Ovary (tissue), 9 donors: ENCODE measurements around the gene SLC39A8. TPM values are rescaled to one million over a fixed set of nuclear protein-coding genes. Genes with fewer than 3 reads are reported as not detected.
"Not testable (repeated sequence)": the region's sequence is repeated elsewhere in the genome, so short reads cannot be mapped to it uniquely, and the experiment has no call there.

Experiments used
- DNase-seq, 5 donors: peaks; one replicate each; pipeline ENCODE4 v3.0.0-alpha.2; 2019 to 2020
- H3K27ac ChIP-seq, 2 donors: fragments of 200-600 bp; one replicate each; pipeline versions ENCODE4 v1.5.1 to v1.8.0; 2019 to 2022
- H3K27me3 ChIP-seq: fragments of 200-600 bp; one replicate; pipeline ENCODE4 v1.8.0; 2022
- H3K36me3 ChIP-seq: fragments of 200-600 bp; sonication (generic); one replicate; pipeline ENCODE4 v1.5.1; 2019
- H3K4me1 ChIP-seq: one replicate; pipeline ENCODE4 v1.8.1; 2013; ENCODE audit warnings: mild to moderate bottlenecking, moderate library complexity; ENCODE audit not compliant: insufficient read depth
- H3K4me3 ChIP-seq: fragments of 200-600 bp; sonication (generic); one replicate; pipeline ENCODE4 v1.5.1; 2017
- H3K9me3 ChIP-seq, 2 donors: fragments of 200-600 bp in 1 of 2; sonication (generic) in 1 of 2; one replicate each; pipeline versions ENCODE4 v1.5.1 to v1.8.1; 2013 to 2019; ENCODE audit warnings: mild to moderate bottlenecking in 1 of 2, moderate library complexity in 1 of 2
- CTCF ChIP-seq, 3 donors: fragments of 450-650 bp in 2 of 3; fragments of 200-600 bp in 1 of 3; IDR thresholded peaks; one replicate each; pipeline versions ENCODE4 v1.5.1 to v1.8.0; 2016 to 2022; ENCODE audit warnings: antibody characterized with exemption in 3 of 3, mild to moderate bottlenecking in 1 of 3
- EP300 ChIP-seq: sonication (generic); formaldehyde crosslinking; IDR thresholded peaks from one replicate; pipeline ENCODE4 v1.6.1; 2017; ENCODE audit warnings: antibody characterized with exemption
- POLR2A ChIP-seq: fragments of 450-650 bp; IDR thresholded peaks from one replicate; pipeline ENCODE4 v1.6.1; 2017; ENCODE audit warnings: antibody characterized with exemption, mild to moderate bottlenecking, moderate library complexity
- WGBS, 3 donors: extraction: QIAGEN DNeasy Blood & Tissue Kit in 1 of 3; methylation state at CpG; one replicate each; pipeline versions ENCODE4 v1.1.5 to v1.1.7; 2013 to 2017; 5-methylcytosine and 5-hydroxymethylcytosine counted together
- intact Hi-C, 4 donors: fragments of 100-400 bp; cut with DNase I; formaldehyde crosslinking; loops; one replicate each; pipeline versions ENCODE4 v1.11.0 to v1.15.1; 2022 to 2023
- polyA plus RNA-seq, 2 donors: library from polyadenylated mRNA; stranded (reverse); fragments of 200-250 nt in 1 of 2; fragments of 350-450 nt in 1 of 2; fragmentation: Illumina TruSeq in 1 of 2; extraction: RNeasy Lipid Tissue Mini Kit (QIAGEN cat#74804) in 1 of 2; gene quantifications; one replicate each; pipeline ENCODE4 v1.2.3, GENCODE V29; 2013 to 2014
- total RNA-seq, 7 donors: library from RNA; depleted of rRNA in 2 of 7; stranded (reverse); fragments of >200 nt in 2 of 7; fragmentation: NEBNext Ultra II Directional in 3 of 7; extraction: Animal tissue kit (Norgen Biotek cat#: 25700) in 3 of 7; gene quantifications; one replicate each; pipeline versions ENCODE4 v1.1.0 to v1.2.4, GENCODE V29; 2016 to 2023
- donor health status: DM: no; HTN: no; CAD: no; lungs with moderate emphysema.
- donor health status: DM: no; HTN: no; CAD: no.
- donor health status: Bipolar disorder and iron deficiency.
- donor health status: DM: yes; HTN: yes; CAD: no.
- donor health status: DM: no; HTN: no; CAD: no.
- donor health status: DM: yes; HTN: yes; CAD: no.

The SLC39A8 gene
- total and polyA plus RNA-seq, 9 donors: 11.5 to 28.7 (median 19.2) TPM

- Histone ChIP-seq H3K4me3 (no peak overlapping the region), H3K27ac (no peak overlapping the region), H3K4me1 (no peaks in the 10 kb centered on the region), H3K36me3 (no peaks in the 10 kb centered on the region), H3K9me3 (no peaks in the 10 kb centered on the region), H3K27me3 (no peaks in the 10 kb centered on the region)
- DNase-seq: no peak
- intact Hi-C loops: no loop called here
- TF ChIP-seq CTCF (IDR thresholded peaks at IDR 0.05) (no peak), EP300 (no peak), POLR2A (no peak)
- 74 to 92% (median 85%) methylated on average over 21 to 23 of the region's 23 CpGs for WGBS, 3 donors
Observed at GRCh38 chr4:102244878-102245535, 100.3 kb downstream of the SLC39A8 start.

GRCh38 chr4:102243296-102243695, 102.0 kb downstream of the SLC39A8 start:
- H3K36me3 ChIP-seq, H3K9me3 ChIP-seq, H3K4me3 ChIP-seq, DNase-seq, H3K27me3 ChIP-seq, H3K27ac ChIP-seq, intact Hi-C loops, H3K4me1 ChIP-seq: not testable (repeated sequence)
- WGBS, 3 donors: 65 to 82% (median 73%) methylated on average over 5 of the region's 5 CpGs

GRCh38 chr4:102234243-102234838, 110.9 kb downstream of the SLC39A8 start:
- intact Hi-C loops: no loop called here
- WGBS, 3 donors: 95 to 97% (median 95%) methylated on average over 13 to 15 of the region's 15 CpGs

GRCh38 chr4:102230194-102230593, 115.1 kb downstream of the SLC39A8 start:
- H3K4me3 ChIP-seq: no peak overlapping the region
- H3K27ac ChIP-seq: no peak overlapping the region
- no peaks in the 10 kb centered on the region for H3K9me3 ChIP-seq
- no peaks in the 10 kb centered on the region for H3K27me3 ChIP-seq
- H3K4me1 ChIP-seq: no peaks in the 10 kb centered on the region
- no peak for TF ChIP-seq CTCF (IDR thresholded peaks at IDR 0.05)
- no peak for TF ChIP-seq EP300
- TF ChIP-seq POLR2A: no peak
- no peak for DNase-seq
- no peaks in the 10 kb centered on the region for H3K36me3 ChIP-seq
- intact Hi-C loops: no loop called here

More at GRCh38 chr4:102234243-102234838, 110.9 kb downstream of the SLC39A8 start:
- Histone ChIP-seq H3K4me1 (no peaks in the 10 kb centered on the region), H3K27ac (no peak overlapping the region), H3K36me3 (no peaks in the 10 kb centered on the region), H3K27me3 (no peaks in the 10 kb centered on the region), H3K4me3 (no peak overlapping the region), H3K9me3 (no peaks in the 10 kb centered on the region)
- DNase-seq: no peak
- TF ChIP-seq CTCF (IDR thresholded peaks at IDR 0.05) (no peak), POLR2A (no peak), EP300 (no peak)

- Histone ChIP-seq H3K9me3 (no peaks in the 10 kb centered on the region), H3K27me3 (no peaks in the 10 kb centered on the region), H3K36me3 (no peaks in the 10 kb centered on the region), H3K27ac (no peak overlapping the region), H3K4me1 (no peaks in the 10 kb centered on the region), H3K4me3 (no peak overlapping the region)
- no peak for TF ChIP-seq CTCF (IDR thresholded peaks at IDR 0.05)
- no peak for TF ChIP-seq POLR2A
- TF ChIP-seq EP300: no peak
- no peak for DNase-seq
- intact Hi-C loops: no loop called here
- WGBS, 3 donors: 98 to 99% (median 98%) methylated on average over 1 of the region's 1 CpG
Observed at GRCh38 chr4:102227388-102227787, 117.9 kb downstream of the SLC39A8 start.
